GM21825 (cell line): ENCODE results near the gene PRDM15.
A peak's percentile ranks its signal among the peaks of the same experiment; 100 is the strongest.

Experiments
- ATAC-seq: cut with Tn5 transposase; IDR thresholded peaks from one replicate; pipeline ENCODE4 v1.9.1; 2021; ENCODE audit warnings: mild to moderate bottlenecking, moderate library complexity; ENCODE audit not compliant: unreplicated experiment

Gene PRDM15

GRCh38 chr21:41866274-41866809, 12.8 kb downstream of the PRDM15 start:
- no peak for ATAC-seq

- peak; percentile 62 for ATAC-seq
Observed at GRCh38 chr21:41865002-41865777, 14.0 kb downstream of the PRDM15 start.

- no peak for ATAC-seq
Observed at GRCh38 chr21:41864311-41865001, 14.7 kb downstream of the PRDM15 start.

GRCh38 chr21:41863439-41863740, 15.8 kb downstream of the PRDM15 start:
- no peak for ATAC-seq

- no peak for ATAC-seq
Observed at GRCh38 chr21:41861987-41862386, 17.2 kb downstream of the PRDM15 start.

- ATAC-seq: no peak
Observed at GRCh38 chr21:41861255-41861654, 17.9 kb downstream of the PRDM15 start.

GRCh38 chr21:41859297-41859980, 19.7 kb downstream of the PRDM15 start:
- no peak for ATAC-seq

- ATAC-seq: no peak
Observed at GRCh38 chr21:41858466-41859296, 20.5 kb downstream of the PRDM15 start.

GRCh38 chr21:41857771-41858300, 21.3 kb downstream of the PRDM15 start:
- ATAC-seq: no peak

- no peak for ATAC-seq
Observed at GRCh38 chr21:41856572-41856971, 22.6 kb downstream of the PRDM15 start.

GRCh38 chr21:41854426-41854995, 24.6 kb downstream of the PRDM15 start:
- no peak for ATAC-seq

GRCh38 chr21:41852929-41853320, 26.2 kb downstream of the PRDM15 start:
- no peak for ATAC-seq

- no peak for ATAC-seq
Observed at GRCh38 chr21:41852151-41852928, 26.8 kb downstream of the PRDM15 start.

- no peak for ATAC-seq
Observed at GRCh38 chr21:41851090-41851790, 27.9 kb downstream of the PRDM15 start.

GRCh38 chr21:41850085-41850484, 29.1 kb downstream of the PRDM15 start:
- ATAC-seq: no peak

GRCh38 chr21:41848958-41849580, 30.1 kb downstream of the PRDM15 start:
- no peak for ATAC-seq

- no peak for ATAC-seq
Observed at GRCh38 chr21:41848533-41848932, 30.6 kb downstream of the PRDM15 start.

GRCh38 chr21:41847066-41847804, 31.9 kb downstream of the PRDM15 start:
- no peak for ATAC-seq
